MM.1S (cell line): ENCODE results near the gene IFT27.

ENCODE experiments used
- EZH2 ChIP-seq: fragments of 300-600 bp; sonication (generic); optimal IDR thresholded peaks from 2 replicates; pipeline ENCODE3; 2017; ENCODE audit warnings: low read depth, mild to moderate bottlenecking, antibody characterized with exemption, low read length, mixed read lengths
- TF ChIP-seq, protein P1 (sequence below): fragments of 300-600 bp; sonication (generic); IDR thresholded peaks from 2 replicates; pipeline ENCODE4 v1.5.1; 2016; ENCODE audit warnings: antibody characterized with exemption, low read length, mixed read lengths

DNA sequence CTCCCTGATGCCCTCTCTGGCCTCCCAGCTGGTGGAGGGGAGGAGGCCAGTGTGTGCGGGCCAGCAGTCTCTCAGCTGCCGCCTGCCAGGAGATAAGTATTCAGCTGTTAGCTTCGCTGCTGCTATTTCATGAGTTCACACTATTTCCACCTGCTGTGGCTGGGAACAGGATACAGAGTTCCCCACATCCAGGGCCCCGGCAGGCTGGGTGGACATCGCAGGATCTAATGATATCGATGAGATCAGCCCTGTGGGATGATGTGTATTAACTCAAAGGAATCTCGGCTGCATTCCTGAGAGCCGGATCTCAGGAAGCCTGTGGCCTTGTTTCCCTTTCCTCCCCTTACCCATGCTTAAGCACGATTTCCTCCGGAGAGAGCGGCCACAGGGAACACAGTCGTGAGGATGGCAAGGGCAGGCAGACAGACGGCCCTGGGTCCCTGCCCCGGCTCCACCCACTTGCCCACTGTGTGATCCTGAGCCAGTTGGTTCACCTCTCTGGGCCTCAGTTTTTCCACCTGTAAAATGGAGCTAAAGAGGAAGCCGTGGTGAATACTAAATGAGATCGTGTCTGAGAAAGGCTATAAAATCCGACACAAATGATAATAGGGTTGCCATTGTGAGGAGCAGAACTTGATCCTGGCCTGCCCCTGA, 47.4 kb upstream of the IFT27 start:
- TF ChIP-seq, protein P1, sequence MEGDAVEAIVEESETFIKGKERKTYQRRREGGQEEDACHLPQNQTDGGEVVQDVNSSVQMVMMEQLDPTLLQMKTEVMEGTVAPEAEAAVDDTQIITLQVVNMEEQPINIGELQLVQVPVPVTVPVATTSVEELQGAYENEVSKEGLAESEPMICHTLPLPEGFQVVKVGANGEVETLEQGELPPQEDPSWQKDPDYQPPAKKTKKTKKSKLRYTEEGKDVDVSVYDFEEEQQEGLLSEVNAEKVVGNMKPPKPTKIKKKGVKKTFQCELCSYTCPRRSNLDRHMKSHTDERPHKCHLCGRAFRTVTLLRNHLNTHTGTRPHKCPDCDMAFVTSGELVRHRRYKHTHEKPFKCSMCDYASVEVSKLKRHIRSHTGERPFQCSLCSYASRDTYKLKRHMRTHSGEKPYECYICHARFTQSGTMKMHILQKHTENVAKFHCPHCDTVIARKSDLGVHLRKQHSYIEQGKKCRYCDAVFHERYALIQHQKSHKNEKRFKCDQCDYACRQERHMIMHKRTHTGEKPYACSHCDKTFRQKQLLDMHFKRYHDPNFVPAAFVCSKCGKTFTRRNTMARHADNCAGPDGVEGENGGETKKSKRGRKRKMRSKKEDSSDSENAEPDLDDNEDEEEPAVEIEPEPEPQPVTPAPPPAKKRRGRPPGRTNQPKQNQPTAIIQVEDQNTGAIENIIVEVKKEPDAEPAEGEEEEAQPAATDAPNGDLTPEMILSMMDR = no peak
- TF ChIP-seq EZH2 = no peak
